Gastroesophageal sphincter (tissue), 3 donors: ENCODE results near the gene VCP.

Source experiments
- CTCF ChIP-seq, 4 experiments: fragments of 200-600 bp in 2 of 4; fragments of 450-650 bp in 2 of 4; sonication (generic) in 1 of 4; IDR thresholded peaks; one replicate each; pipeline ENCODE4 v1.5.1; 2017 to 2019; ENCODE audit warnings: antibody characterized with exemption in 4 of 4, mild to moderate bottlenecking in 2 of 4, moderate library complexity in 2 of 4
- POLR2AphosphoS5 ChIP-seq: sonication (generic); formaldehyde crosslinking; IDR thresholded peaks from one replicate; pipeline ENCODE4 v1.6.1; 2017; ENCODE audit warnings: antibody characterized with exemption

DNA sequence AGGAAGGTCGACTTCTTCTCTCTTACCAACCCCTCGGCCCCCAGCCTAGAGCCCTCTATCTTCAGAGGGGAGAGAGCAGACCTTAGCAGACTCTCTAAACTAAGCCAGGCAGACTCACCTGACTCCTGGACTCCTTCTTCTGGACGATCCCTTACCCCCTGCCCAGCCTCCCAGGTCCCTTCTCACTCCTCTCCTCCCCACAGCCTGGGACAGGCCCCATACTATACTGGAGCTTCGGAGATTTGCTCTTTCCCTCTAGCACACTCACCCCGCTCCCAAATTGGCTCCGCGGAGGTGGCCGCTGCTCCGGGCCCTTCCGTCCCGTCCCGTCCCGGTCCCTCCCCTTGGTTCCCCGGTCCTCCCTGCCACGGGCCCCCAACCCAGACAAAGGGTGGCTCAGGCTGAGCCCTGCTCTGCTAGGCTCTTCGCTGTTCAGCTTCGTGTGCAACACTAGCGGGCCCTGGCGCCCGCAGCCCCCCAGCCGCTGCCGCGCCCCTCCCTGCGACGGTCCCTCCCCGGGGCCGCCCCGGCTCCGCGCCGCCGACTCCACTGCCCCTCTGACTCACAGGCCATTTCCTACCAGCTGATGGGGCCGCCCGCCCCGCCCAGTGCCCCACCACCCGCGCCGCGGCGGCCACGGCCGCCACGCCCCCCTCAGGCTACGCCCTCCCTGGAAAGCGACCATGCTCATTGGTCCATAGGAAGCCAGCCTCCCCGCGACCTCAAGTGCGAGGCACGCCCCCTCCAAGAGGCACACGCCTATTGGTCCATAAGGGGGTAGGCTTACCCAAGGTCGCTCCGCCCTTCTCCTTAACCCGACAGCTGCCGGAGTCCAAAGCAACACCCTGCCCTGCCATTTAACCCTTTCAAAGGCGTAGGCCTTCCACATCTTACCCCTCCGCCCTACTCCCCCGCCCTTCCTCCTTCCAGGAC is 38.8 kb upstream of the VCP start:
- TF ChIP-seq CTCF (IDR thresholded peaks at IDR 0.05) (no peak), POLR2AphosphoS5 (peak; percentile 66)
